HepG2 (cell line): ENCODE measurements around the gene FMOD. TPM values are rescaled to one million over a fixed set of nuclear protein-coding genes. Genes with fewer than 3 reads are reported as not detected.

Experiments used
- BCLAF1 ChIP-seq: fragments of 450-650 bp; IDR thresholded peaks from 2 replicates; pipeline ENCODE4 v1.6.1; 2017; ENCODE audit warnings: mild to moderate bottlenecking
- BRD4 ChIP-seq: sonication (generic); formaldehyde crosslinking; IDR thresholded peaks from 2 replicates; pipeline ENCODE4 v1.4.0; 2020; ENCODE audit warnings: missing genetic modification reagents
- BRF2 ChIP-seq: sonication (generic); formaldehyde crosslinking; IDR thresholded peaks from 2 replicates; pipeline ENCODE4 v1.8.1; 2022; ENCODE audit warnings: mild to moderate bottlenecking, missing genetic modification reagents
- KLF13 ChIP-seq: sonication (generic); formaldehyde crosslinking; IDR thresholded peaks from 2 replicates; pipeline ENCODE4 v1.4.0; 2020; ENCODE audit warnings: mild to moderate bottlenecking, missing genetic modification reagents
- LCORL ChIP-seq, 2 experiments: fragments of 450-650 bp in 1 of 2; sonication (generic) in 1 of 2; formaldehyde crosslinking in 1 of 2; IDR thresholded peaks; 2 replicates each; pipeline versions ENCODE4 v1.5.0 to v1.6.1; 2017 to 2020; ENCODE audit warnings: antibody characterized with exemption in 1 of 2, missing genetic modification reagents in 1 of 2
- RAD51 ChIP-seq: fragments of 450-650 bp; IDR thresholded peaks from 2 replicates; pipeline ENCODE4 v1.6.1; 2016; ENCODE audit warnings: borderline replicate concordance
- SOX13 ChIP-seq, 3 experiments: fragments of 450-650 bp in 1 of 3; sonication (generic) in 1 of 3; formaldehyde crosslinking in 1 of 3; IDR thresholded peaks in 2 of 3; conservative IDR thresholded peaks in 1 of 3; 2 replicates each; pipeline versions ENCODE4 v1.5.0 to v1.6.1; 2016 to 2020; ENCODE audit warnings: antibody characterized with exemption in 1 of 3, mild to moderate bottlenecking in 1 of 3, missing compliant biosample characterization in 1 of 3, missing genetic modification reagents in 1 of 3, moderate library complexity in 1 of 3
- SOX5 ChIP-seq: IDR thresholded peaks from 2 replicates; pipeline ENCODE4 v1.6.1; 2016; ENCODE audit warnings: borderline replicate concordance
- THAP9 ChIP-seq: sonication (generic); formaldehyde crosslinking; IDR thresholded peaks from 2 replicates; pipeline ENCODE4; 2020; ENCODE audit warnings: missing genetic modification reagents, mild to moderate bottlenecking, borderline replicate concordance
- ZNF143 ChIP-seq: sonication (generic); formaldehyde crosslinking; IDR thresholded peaks from 2 replicates; pipeline ENCODE4 v1.4.0; 2020; ENCODE audit warnings: missing genetic modification reagents
- ZNF362 ChIP-seq: sonication (generic); formaldehyde crosslinking; IDR thresholded peaks from 2 replicates; pipeline ENCODE4 v1.4.0; 2020; ENCODE audit warnings: missing genetic modification reagents, mild to moderate bottlenecking, borderline replicate concordance
- polyA plus RNA-seq, 8 experiments: library from polyadenylated mRNA; depleted of rRNA in 3 of 8; stranded (reverse) in 7 of 8; unstranded in 1 of 8; fragments of >200 nt; fragmentation: Illumina TruSeq in 4 of 8; extraction: Trizol in 4 of 8; gene quantifications; 2 replicates each; pipeline versions ENCODE4 v1.2.1 to v1.2.3, GENCODE V29; 2011 to 2016; ENCODE audit warnings: low read depth in 4 of 8, missing spikeins in 1 of 8, mixed read lengths in 1 of 8; ENCODE audit not compliant: insufficient read depth in 1 of 8
- total RNA-seq, 5 experiments: library from RNA; depleted of rRNA; stranded (reverse); fragments of >200 nt; fragmentation: Illumina TruSeq; extraction: Trizol; gene quantifications; 2 replicates each; pipeline ENCODE4 v1.2.3, GENCODE V29; 2016; ENCODE audit warnings: low read depth in 1 of 5

FMOD gene
- total and polyA plus RNA-seq, 2 of the 13 experiments (the other 11 are each of a cell fraction or from before 2014, with no cell fraction given) = 0.08 TPM; not detected in 1

- TF ChIP-seq BCLAF1 (no peak), THAP9 (CRISPR knock-in tag) (no peak), KLF13 (CRISPR knock-in tag) (no peak), BRF2 (CRISPR knock-in tag) (no peak), ZNF362 (no peak), LCORL (IDR thresholded peaks at IDR 0.05) (no peak), LCORL (CRISPR knock-in tag; IDR thresholded peaks at IDR 0.05) (no peak), SOX5 (CRISPR knock-in tag) (no peak), BRD4 (CRISPR knock-in tag) (no peak), RAD51 (no peak), SOX13 (IDR thresholded peaks at IDR 0.05) (no peak), SOX13 (CRISPR knock-in tag; conservative IDR thresholded peaks at IDR 0.05 in 1 of 2, IDR thresholded peaks at IDR 0.05 in 1 of 2) (no peak), ZNF143 (CRISPR knock-in tag) (no peak)
Measured at GRCh38 chr1:203369666-203370065, 18.7 kb upstream of the FMOD start (continued).
